Esophagus muscularis mucosa (tissue), 4 donors: Measurements from ENCODE around the gene ETV7. TPM values are rescaled to one million over a fixed set of nuclear protein-coding genes. Genes with fewer than 3 reads are reported as not detected.
"Not testable (repeated sequence)": the region's sequence is repeated elsewhere in the genome, so short reads cannot be mapped to it uniquely, and the experiment has no call there.

ENCODE experiments used
- DNase-seq: peaks from one replicate; pipeline ENCODE4 v3.0.0-alpha.2; 2017; ENCODE audit errors: extremely low spot score
- H3K27ac ChIP-seq, 4 donors: fragments of 200-600 bp; sonication (generic); replicated peaks in 1 of 4; 1 replicate in 3 of 4; 2 replicates in 1 of 4; pipeline ENCODE4 v1.5.1; 2016 to 2019; ENCODE audit warnings: mild to moderate bottlenecking in 1 of 4
- H3K27me3 ChIP-seq, 4 donors: fragments of 200-600 bp; sonication (generic); one replicate each; pipeline versions ENCODE4 v1.5.1 to v1.6.0; 2016 to 2019
- H3K36me3 ChIP-seq, 4 donors: fragments of 200-600 bp; sonication (generic); one replicate each; pipeline ENCODE4 v1.5.1; 2016 to 2019
- H3K4me1 ChIP-seq, 4 donors: fragments of 200-600 bp; sonication (generic); one replicate each; pipeline ENCODE4 v1.5.1; 2016 to 2019
- H3K4me3 ChIP-seq, 4 donors: fragments of 200-600 bp; sonication (generic); 1 replicate in 2 of 4; 2 replicates in 2 of 4; pipeline ENCODE4 v1.5.1; 2016 to 2019; ENCODE audit warnings: mild to moderate bottlenecking in 4 of 4, moderate library complexity in 1 of 4
- H3K9me3 ChIP-seq, 4 donors: fragments of 200-600 bp; sonication (generic); 1 replicate in 3 of 4; 2 replicates in 1 of 4; pipeline ENCODE4 v1.5.1; 2016 to 2019
- EP300 ChIP-seq: sonication (generic); formaldehyde crosslinking; IDR thresholded peaks from one replicate; pipeline ENCODE4 v1.6.1; 2017; ENCODE audit warnings: antibody characterized with exemption
- POLR2A ChIP-seq: fragments of 450-650 bp; IDR thresholded peaks from one replicate; pipeline ENCODE4 v1.6.1; 2017; ENCODE audit warnings: antibody characterized with exemption, moderate library complexity, mild to moderate bottlenecking, low read depth
- POLR2AphosphoS5 ChIP-seq, 2 donors: sonication (generic); formaldehyde crosslinking; IDR thresholded peaks; one replicate each; pipeline ENCODE4 v1.6.1; 2017; ENCODE audit warnings: antibody characterized with exemption in 2 of 2
- WGBS: methylation state at CpG from one replicate; pipeline ENCODE4 v1.1.5; 2018; 5-methylcytosine and 5-hydroxymethylcytosine counted together
- intact Hi-C: fragments of 100-400 bp; cut with DNase I; formaldehyde crosslinking; loops from one replicate; pipeline ENCODE4 v1.15.1; 2023
- total RNA-seq, 4 donors: library from RNA; depleted of rRNA; stranded (reverse); fragments of >200 nt; gene quantifications; one replicate each; pipeline versions ENCODE4 v1.1.0 to v1.2.1, GENCODE V29; 2016
- TF ChIP-seq, protein P1 (sequence below), 3 experiments: fragments of 200-600 bp in 2 of 3; fragments of 450-650 bp in 1 of 3; sonication (generic) in 2 of 3; IDR thresholded peaks; one replicate each; pipeline ENCODE4 v1.5.1; 2017 to 2019; ENCODE audit warnings: antibody characterized with exemption in 3 of 3, mild to moderate bottlenecking in 2 of 3, moderate library complexity in 1 of 3

Gene ETV7
- total RNA-seq, 4 donors from 2014 or later = 0.71 to 1.5 TPM; not detected in 2

DNA sequence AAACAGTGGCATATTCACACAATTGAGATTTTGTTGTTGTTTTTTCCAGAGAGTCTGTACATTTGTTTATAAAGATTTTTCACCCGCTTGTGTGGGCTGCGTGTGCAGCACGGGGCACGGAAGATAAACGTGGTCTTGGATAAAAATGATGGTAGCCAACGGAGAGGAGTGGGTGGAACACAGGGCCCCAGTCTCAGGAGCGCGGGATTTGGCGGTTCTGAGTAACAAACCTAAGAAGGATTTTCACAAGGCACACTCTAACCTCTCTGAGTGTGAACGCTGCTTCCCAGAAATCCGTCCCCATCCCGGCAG is 47.2 kb downstream of the ETV7 start:
- TF ChIP-seq POLR2A = no peak
- no peak for TF ChIP-seq POLR2AphosphoS5 (IDR thresholded peaks at IDR 0.05)
- TF ChIP-seq, protein P1, sequence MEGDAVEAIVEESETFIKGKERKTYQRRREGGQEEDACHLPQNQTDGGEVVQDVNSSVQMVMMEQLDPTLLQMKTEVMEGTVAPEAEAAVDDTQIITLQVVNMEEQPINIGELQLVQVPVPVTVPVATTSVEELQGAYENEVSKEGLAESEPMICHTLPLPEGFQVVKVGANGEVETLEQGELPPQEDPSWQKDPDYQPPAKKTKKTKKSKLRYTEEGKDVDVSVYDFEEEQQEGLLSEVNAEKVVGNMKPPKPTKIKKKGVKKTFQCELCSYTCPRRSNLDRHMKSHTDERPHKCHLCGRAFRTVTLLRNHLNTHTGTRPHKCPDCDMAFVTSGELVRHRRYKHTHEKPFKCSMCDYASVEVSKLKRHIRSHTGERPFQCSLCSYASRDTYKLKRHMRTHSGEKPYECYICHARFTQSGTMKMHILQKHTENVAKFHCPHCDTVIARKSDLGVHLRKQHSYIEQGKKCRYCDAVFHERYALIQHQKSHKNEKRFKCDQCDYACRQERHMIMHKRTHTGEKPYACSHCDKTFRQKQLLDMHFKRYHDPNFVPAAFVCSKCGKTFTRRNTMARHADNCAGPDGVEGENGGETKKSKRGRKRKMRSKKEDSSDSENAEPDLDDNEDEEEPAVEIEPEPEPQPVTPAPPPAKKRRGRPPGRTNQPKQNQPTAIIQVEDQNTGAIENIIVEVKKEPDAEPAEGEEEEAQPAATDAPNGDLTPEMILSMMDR (IDR thresholded peaks at IDR 0.05) = no peak
- no peak for TF ChIP-seq EP300
- WGBS = 70% methylated on average over 12 of the region's 12 CpGs
- intact Hi-C loops = no loop called here
- DNase-seq = no peak
- no peak overlapping the region for H3K27ac ChIP-seq
- H3K4me3 ChIP-seq = no peak overlapping the region
- H3K9me3 ChIP-seq = no peaks in the 10 kb centered on the region
- peaks cover 5 to 12% (median 11%) of the 10 kb centered on the region in 4 donors for H3K4me1 ChIP-seq
- no peaks in the 10 kb centered on the region for H3K36me3 ChIP-seq
- H3K27me3 ChIP-seq = peaks cover 0 to 39% (median 2%) of the 10 kb centered on the region in 4 donors

DNA sequence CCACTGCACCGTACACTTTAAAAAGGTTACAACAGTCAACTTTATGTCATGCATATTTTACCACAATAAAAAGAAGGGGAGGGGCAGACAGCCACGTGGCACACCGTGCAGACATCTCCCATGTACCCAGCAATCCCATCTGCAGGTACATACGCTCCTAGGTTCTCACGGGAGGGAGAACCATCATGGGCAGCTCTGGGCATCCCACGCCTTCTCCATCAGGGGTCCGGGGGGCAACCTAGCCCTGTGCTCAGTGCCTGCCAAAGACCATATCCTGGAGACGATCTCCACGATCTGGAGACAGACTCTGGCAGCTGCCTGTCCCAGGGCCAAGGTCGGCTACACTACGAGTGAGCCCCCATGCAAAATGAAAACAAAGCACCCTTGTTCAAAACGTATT is 48.3 kb downstream of the ETV7 start:
- TF ChIP-seq POLR2A (no peak), EP300 (no peak), POLR2AphosphoS5 (IDR thresholded peaks at IDR 0.05) (no peak)
- TF ChIP-seq, protein P1 (IDR thresholded peaks at IDR 0.05) = no peak
- DNase-seq = no peak
- H3K9me3 ChIP-seq = no peaks in the 10 kb centered on the region
- peaks cover 0 to 49% (median 2%) of the 10 kb centered on the region in 4 donors for H3K27me3 ChIP-seq
- no peak overlapping the region for H3K27ac ChIP-seq
- peaks cover 10 to 15% (median 12%) of the 10 kb centered on the region in 4 donors for H3K4me1 ChIP-seq
- H3K4me3 ChIP-seq = no peak overlapping the region
- intact Hi-C loops = no loop called here
- 78% methylated on average over 9 of the region's 12 CpGs for WGBS
- H3K36me3 ChIP-seq = no peaks in the 10 kb centered on the region

DNA sequence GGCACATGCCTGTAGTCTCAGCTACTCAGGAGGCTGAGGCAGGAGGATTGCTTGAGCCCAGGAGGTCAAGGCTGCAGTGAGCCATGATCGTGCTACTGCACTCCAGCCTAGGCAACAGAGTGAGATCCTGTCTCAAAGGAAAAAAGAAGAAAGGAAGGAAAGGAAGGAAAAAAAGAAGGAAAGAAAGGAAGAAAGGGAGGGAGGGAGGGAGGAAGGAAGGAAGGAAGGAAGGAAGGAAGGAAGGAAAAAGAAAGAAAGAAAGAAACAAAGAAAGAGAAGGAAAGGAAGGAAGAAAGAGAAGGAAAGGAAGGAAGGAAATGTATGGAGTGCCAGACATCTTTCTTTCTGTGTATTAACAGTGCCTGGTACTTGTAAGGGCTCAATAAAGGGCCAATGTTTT is 49.2 kb downstream of the ETV7 start:
- H3K4me3 ChIP-seq, intact Hi-C loops, H3K27ac ChIP-seq, H3K9me3 ChIP-seq, DNase-seq, H3K36me3 ChIP-seq: not testable (repeated sequence)
- 83% methylated on average over 1 of the region's 1 CpG for WGBS
- Histone ChIP-seq H3K4me1 (peaks cover 10 to 20% (median 14%) of the 10 kb centered on the region in 4 donors), H3K27me3 (peaks cover 0 to 57% (median 2%) of the 10 kb centered on the region in 4 donors)

DNA sequence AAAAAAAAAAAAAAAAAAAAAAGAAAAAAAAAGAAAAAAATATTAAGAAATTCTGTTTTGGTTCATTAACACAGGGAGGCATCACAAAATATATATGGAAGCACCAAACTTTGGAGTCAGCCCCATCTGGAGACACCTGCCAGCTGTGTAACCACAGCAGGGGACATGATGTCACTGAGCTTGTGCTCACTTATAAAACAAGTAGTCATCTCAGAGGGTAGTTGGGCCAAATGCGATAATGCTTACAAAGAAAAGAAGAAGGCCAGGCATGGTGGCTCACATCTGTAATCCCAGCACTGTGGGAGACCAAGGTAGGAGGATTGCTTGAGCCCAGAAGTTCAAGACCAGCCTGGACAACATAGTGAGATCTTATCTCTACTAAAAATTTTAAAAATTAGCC is 49.7 kb downstream of the ETV7 start:
- no peak overlapping the region for H3K27ac ChIP-seq
- no peaks in the 10 kb centered on the region for H3K9me3 ChIP-seq
- H3K27me3 ChIP-seq = peaks cover 0 to 59% (median 2%) of the 10 kb centered on the region in 4 donors
- no peak overlapping the region for H3K4me3 ChIP-seq
- DNase-seq = no peak
- H3K36me3 ChIP-seq = no peaks in the 10 kb centered on the region
- 95% methylated on average over 1 of the region's 1 CpG for WGBS
- intact Hi-C loops = no loop called here
- TF ChIP-seq EP300 (no peak), POLR2AphosphoS5 (IDR thresholded peaks at IDR 0.05) (no peak), POLR2A (no peak)
- TF ChIP-seq, protein P1 (IDR thresholded peaks at IDR 0.05) = no peak
- peaks cover 10 to 20% (median 14%) of the 10 kb centered on the region in 4 donors for H3K4me1 ChIP-seq

DNA sequence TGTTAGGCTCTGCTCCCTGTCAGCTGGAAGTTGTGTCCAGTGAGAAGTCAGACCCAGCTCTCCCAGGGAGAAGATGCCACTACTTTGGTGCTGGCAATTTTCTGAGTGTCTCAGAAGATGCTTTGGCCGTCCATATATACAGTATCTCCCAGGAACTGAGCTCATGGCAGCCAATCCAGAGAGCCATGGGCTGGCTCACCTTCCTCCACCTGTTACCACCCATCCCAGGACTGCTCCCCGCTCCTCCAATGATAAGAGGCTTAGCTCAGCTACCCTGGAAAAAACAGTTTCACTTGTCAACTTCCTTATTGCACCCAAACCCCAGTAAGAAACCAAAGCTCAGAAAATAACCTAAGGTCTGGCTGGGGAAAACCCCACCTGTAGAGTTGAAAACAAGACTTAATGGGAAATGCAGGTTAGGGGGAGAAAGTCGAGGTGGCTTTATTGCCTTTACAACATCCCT is 50.7 kb downstream of the ETV7 start, which contains the start of gene BNIP5:
Gene BNIP5, minus strand, starts transcription at position 110 of the 463 bp plus-strand sequence. CDS start 6,198 bp downstream, outside the sequence.
- Histone ChIP-seq H3K4me3 (no peak within 1 kb of the TSS), H3K27me3 (peaks cover 0 to 55% (median 2%) of the 10 kb centered on the region in 4 donors), H3K9me3 (no peaks in the 10 kb centered on the region), H3K36me3 (no peaks in the 10 kb centered on the region), H3K27ac (no peak within 1 kb of the TSS), H3K4me1 (peaks cover 10 to 20% (median 14%) of the 10 kb centered on the region in 4 donors)
- intact Hi-C loops = no loop called here
- TF ChIP-seq, protein P1 (IDR thresholded peaks at IDR 0.05) = no peak
- 83% methylated on average over 3 of the region's 3 CpGs for WGBS
- DNase-seq = no peak
